ENCODE data around the gene SLC35C1.
"Not testable (repeated sequence)": the region's sequence is repeated elsewhere in the genome, so short reads cannot be mapped to it uniquely, and the experiment has no call there.

Gene SLC35C1

GRCh38 chr11:45811109-45811435 is 6.1 kb downstream of the SLC35C1 start:
- no peak for DNase-seq (ENCODE audit: low read depth)

DNA sequence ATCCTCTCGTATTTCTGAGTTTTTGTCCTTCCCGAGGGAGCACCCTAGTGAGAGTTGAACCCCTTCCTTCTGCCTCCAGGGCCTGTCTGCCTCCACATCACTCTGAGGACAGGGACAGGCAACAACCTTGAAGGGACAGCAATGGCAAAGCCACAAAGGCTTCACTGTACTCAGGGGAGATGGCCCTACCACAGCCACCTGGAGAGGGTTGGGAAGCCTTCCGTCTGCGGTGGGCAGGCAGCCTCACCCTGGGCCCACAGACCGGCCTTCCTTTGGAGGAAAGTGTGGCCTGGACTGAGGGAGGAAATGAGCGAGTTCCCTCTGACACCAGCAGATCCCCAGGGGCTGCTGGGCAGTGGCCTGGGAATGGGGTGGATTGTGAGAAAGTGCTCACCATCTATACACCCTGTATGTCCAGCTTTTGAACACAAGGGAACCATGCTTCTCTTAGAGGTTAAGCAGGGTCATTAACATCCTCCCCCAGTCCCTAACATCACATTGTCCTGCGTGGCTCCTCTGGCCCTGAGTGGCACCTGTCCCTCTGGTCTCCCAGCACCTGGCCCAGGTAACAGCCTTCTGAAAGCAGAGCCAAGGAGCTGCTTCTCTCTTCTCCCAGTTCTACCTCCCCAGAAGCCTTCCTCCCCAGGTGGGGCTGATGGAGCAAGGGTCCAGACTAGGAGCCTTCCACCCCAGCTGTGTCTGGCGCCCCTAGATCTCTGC is 6.8 kb downstream of the SLC35C1 start:
- no peak for DNase-seq (ENCODE audit: low read depth)

DNA sequence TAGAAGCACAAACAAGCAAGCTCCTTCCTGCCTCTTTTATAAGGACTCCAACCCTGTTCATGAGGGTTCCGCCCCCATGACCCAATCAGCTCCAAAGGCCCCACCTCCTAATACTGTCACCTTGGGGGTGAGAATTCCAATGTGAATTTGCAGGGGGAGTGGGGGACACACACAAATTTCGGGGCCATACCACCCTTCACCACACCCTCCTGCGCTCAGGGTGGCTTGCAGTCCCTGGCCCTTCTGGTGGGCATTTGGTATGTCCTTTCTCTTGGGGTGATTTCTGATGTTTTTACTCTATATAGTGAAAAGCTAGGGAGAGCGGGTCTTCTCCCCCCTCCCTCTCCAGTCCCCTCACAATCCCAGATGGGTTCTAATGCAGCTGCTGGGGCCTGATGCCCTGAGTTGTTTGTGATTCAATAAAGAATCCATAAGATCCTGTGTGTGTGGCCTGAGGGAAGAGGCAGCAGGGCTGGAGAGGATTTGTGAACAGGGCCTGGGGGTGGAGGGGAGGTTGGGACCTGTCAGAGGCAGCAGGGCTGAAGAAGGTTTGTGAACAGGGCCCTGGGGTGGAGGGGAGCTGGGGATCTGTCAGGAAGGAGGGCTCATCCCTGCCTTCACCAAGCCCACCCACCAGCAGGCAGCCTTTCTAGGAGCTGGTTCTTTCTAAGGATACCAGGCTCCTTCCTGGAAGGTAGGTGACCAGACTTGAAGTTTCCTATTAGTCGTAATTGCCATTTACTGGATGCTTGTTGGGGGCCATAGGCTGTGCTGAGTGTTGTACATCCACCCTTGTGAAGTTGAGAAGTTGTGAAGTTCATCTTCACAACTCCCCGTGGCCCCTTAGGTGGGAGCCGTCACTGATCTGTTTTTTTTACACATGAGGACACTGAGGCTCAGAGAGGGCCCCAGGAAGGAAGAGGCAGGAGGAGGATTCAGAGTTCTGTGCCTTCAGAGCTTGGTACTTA is 7.9 kb downstream of the SLC35C1 start:
- no peak for DNase-seq (ENCODE audit: low read depth)

DNA sequence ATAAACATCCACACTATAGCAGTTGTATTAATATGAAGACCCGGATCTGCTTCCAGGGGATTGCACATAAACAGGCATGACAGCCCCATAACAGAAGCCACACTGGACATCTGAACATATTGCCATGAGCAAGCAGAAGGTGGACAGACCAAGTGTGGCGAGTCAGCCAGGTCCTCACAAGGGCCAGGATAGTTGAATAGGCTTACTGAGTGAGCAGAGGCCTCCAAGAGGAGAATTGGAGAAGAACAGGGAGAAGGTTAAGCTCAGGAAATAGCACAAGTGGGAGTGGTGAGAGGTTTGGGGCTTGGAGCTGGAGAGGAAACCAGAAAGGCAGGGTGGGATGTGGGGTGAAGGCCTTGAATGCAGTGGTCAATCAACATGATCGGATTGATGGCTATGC is 10.8 kb downstream of the SLC35C1 start:
- DNase-seq (ENCODE audit: low read depth) = no peak

GRCh38 chr11:45816614-45817013 is 11.7 kb downstream of the SLC35C1 start:
- no peak for DNase-seq (ENCODE audit: low read depth)

DNA sequence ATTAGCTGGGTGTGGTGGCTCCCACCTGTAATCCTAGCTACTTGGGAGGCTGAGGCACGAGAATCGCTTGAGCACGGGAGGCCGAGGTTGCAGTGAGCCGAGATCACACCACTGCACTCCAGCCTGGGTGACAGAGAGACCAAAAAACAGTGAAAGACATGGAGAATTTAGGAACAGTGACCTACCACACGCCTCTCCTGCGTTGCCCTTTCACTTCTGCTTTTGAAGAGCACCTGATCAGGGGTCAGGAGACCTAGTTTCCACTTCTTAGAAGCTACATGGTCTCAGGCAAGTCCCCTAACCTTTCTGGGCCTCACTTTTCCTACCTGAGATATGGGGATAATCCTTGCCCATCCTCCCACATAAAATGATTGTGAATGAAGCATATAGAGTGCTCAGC is 12.2 kb downstream of the SLC35C1 start:
- DNase-seq (ENCODE audit: low read depth) = no peak

GRCh38 chr11:45818961-45819605 is 14.1 kb downstream of the SLC35C1 start:
- no peak for DNase-seq (ENCODE audit: low read depth)

DNA sequence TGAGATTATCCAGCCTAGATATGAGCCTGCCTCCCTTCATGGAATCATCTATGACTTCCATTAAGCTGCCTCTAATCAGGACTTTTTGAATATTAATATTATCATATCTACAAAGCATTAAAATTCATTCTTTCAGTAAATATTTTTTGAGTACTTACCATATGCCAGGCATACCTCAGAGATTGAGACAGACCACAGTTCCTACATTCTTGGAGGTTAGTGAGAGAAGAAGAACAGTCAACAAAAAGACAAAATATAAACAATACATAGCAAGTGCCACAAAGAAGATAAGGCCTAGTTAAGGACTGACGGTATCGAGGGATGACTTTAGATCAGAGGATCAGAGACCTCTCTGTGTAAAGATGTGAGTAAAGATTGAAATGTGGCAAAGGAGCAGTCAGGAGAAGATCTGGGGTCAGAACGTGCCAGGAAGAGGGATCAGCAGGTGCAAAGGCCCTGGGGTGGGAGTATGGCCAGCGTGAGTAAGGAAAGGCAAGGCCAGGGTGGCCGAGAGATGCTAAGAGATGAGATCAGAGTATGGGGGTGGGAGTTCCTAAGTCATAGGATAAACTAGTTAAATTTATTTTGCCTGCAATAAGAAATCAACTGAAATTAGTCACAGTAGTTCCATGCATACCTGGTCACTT is 15.4 kb downstream of the SLC35C1 start:
- no peak for DNase-seq (ENCODE audit: low read depth)

DNA sequence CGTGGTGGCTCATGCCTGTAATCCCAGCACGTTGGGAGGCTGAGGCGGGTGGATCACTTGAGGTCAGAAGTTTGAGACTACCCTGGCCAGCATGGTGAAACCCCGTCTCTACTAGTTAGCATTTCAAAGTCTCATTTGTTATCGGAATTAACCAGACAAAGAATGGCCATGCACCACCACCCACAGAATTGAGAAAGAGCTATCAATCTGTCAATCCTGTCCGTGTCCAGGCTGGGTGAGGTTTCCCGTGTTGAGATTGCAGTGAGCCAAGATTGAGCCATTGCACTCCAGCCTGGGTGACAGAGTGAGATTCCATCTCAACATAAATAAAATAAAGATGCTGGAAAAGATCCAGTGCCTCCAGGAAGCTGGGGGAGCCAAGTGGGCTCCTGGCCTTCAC is 21.5 kb downstream of the SLC35C1 start:
- DNase-seq (ENCODE audit: low read depth) = not testable (repeated sequence)

GRCh38 chr11:45827123-45827522 is 22.2 kb downstream of the SLC35C1 start:
- DNase-seq (ENCODE audit: low read depth) = no peak

GRCh38 chr11:45828996-45829395 is 24.0 kb downstream of the SLC35C1 start:
- no peak for DNase-seq (ENCODE audit: low read depth)

DNA sequence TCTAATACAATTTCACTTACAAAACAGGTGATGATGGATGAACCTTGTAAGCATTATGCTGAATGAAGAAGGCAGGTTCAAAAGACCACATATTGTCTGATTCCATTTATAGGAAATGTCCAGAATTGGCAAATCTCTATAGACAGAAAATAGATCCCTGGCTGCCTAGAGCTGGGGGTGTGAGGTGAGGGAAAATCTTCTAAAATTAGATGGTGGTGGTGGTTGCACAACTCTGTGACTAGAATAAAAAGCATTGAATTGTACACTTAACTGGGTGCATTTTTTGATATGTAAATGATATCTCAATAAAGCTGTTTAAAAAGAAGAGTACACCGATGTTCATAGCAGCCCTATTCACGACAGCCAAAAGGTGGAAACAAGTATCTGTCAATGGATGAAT is 25.6 kb downstream of the SLC35C1 start:
- DNase-seq (ENCODE audit: low read depth) = no peak

GRCh38 chr11:45832811-45833441 is 28.0 kb downstream of the SLC35C1 start:
- no peak for DNase-seq (ENCODE audit: low read depth)

GRCh38 chr11:45833761-45834160 is 28.8 kb downstream of the SLC35C1 start:
- DNase-seq (ENCODE audit: low read depth) = no peak

DNA sequence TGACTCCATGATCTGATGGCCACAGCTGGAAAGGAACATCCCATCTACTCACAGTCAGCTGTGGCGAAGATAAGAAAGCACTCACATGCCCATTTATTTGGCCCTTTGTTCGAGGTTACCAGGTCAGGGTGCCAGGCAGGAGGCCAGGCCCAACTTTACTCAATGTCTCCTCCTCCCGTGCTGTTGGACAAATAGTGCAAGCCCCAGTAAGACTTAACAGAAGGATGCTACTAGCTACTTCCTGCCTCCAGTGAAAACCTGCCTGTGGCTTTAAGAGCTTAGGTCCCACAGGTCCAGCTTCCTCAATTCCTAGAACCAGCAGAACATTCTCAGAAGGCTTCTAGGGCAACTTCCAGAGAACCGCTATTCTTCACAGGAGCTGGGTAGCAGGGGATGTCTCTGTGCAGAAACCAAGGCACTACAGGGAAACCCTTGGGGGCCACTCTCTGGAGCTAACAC is 29.4 kb downstream of the SLC35C1 start:
- DNase-seq (ENCODE audit: low read depth) = no peak

DNA sequence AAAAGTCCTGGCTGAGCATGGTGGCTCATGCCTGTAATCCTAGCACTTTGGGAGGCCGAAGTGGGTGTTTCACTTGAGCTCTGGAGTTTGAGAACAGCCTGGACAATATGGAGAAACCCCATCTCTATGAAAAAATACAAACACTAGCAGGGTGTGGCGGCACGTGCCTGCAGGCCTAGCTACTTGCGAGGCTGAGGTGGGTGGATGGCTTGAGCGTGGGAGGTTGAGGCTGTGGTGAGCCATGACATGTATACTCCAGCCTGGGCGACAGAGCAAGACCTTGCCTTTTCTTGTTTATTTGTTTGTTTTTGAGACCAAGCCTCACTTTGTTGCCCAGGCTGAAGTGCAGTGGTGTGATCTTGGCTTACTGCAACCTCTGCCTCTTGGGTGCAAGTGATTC is 34.3 kb downstream of the SLC35C1 start:
- DNase-seq (ENCODE audit: low read depth) = no peak

- not testable (repeated sequence) for DNase-seq (ENCODE audit: low read depth)
Measured at GRCh38 chr11:45840251-45840650, 35.3 kb downstream of the SLC35C1 start.

GRCh38 chr11:45843158-45843924 is 38.4 kb downstream of the SLC35C1 start:
- peak; percentile 65 for DNase-seq (ENCODE audit: low read depth)

DNA sequence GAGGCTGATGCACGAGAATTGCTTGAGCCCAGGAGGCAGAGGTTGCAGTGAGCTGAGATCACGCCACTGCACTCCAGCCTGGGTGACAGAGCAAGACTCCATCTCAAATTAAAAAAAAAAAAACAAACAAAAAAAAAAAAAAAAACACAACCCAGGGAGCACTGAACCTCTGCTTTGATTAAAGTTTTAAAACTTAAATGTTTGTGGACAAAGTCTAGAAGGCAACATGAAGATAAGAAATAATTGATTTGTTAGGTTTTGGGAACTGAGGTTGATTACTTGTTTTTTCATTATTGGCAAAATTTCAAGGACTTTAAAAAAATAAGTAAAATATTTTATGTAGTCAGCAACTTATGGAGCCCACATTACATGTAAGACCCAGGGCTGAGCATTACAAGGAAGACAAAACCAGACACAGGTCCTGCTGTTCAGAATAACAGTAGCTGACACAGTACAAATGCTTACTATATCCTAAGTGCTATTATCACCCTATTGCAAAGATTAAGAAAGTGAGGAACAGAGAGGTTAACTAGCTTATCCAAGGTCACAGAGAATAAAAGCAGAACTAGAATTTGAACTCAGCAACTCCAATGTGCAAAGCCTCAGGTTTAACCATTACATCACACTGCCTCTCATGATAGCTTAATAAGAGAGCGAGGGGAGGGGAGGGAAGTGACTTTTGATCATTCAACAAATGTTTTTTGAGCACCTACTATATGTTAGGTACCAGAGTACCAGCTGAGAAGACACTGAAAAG is 40.1 kb downstream of the SLC35C1 start:
- no peak for DNase-seq (ENCODE audit: low read depth)

GRCh38 chr11:45846174-45846675 is 41.3 kb downstream of the SLC35C1 start:
- no peak for DNase-seq (ENCODE audit: low read depth)
